NOMO-1 treated with dmso at 0.1 percent for 144 hours (cell line): Measurements from ENCODE around the gene ATXN7L1.
A peak's percentile ranks its signal among the peaks of the same experiment; 100 is the strongest.
"Not testable (repeated sequence)": the region's sequence is repeated elsewhere in the genome, so short reads cannot be mapped to it uniquely, and the experiment has no call there.

Experiments used
- DNase-seq: peaks from one replicate; lab custom pipeline; 2025; ENCODE audit not compliant: unreplicated experiment; lab: John Stamatoyannopoulos, UW

The ATXN7L1 gene

GRCh38 chr7:105748701-105749100 lies 127.7 kb downstream of the ATXN7L1 start:
- no peak for DNase-seq

- DNase-seq = no peak
Observed at GRCh38 chr7:105745681-105746330, 130.6 kb downstream of the ATXN7L1 start.

- DNase-seq = no peak
Observed at GRCh38 chr7:105744258-105744657, 132.1 kb downstream of the ATXN7L1 start.

GRCh38 chr7:105743351-105744090 lies 132.9 kb downstream of the ATXN7L1 start:
- DNase-seq = no peak

GRCh38 chr7:105742787-105743186 lies 133.6 kb downstream of the ATXN7L1 start:
- no peak for DNase-seq

- DNase-seq = no peak
Observed at GRCh38 chr7:105741982-105742381, 134.4 kb downstream of the ATXN7L1 start.

- no peak for DNase-seq
Observed at GRCh38 chr7:105738133-105738532, 138.3 kb downstream of the ATXN7L1 start.

GRCh38 chr7:105734233-105734632 lies 142.2 kb downstream of the ATXN7L1 start:
- DNase-seq = no peak

- no peak for DNase-seq
Observed at GRCh38 chr7:105731042-105731441, 145.4 kb downstream of the ATXN7L1 start.

- DNase-seq = no peak
Observed at GRCh38 chr7:105728028-105728427, 148.4 kb downstream of the ATXN7L1 start.

- no peak for DNase-seq
Observed at GRCh38 chr7:105724688-105725087, 151.7 kb downstream of the ATXN7L1 start.

- no peak for DNase-seq
Observed at GRCh38 chr7:105723572-105723971, 152.8 kb downstream of the ATXN7L1 start.

- DNase-seq = no peak
Observed at GRCh38 chr7:105721571-105722104, 154.8 kb downstream of the ATXN7L1 start.

- no peak for DNase-seq
Observed at GRCh38 chr7:105719919-105720318, 156.5 kb downstream of the ATXN7L1 start.

- DNase-seq = no peak
Observed at GRCh38 chr7:105719395-105719794, 157.0 kb downstream of the ATXN7L1 start.

- DNase-seq = no peak
Observed at GRCh38 chr7:105718511-105718925, 157.9 kb downstream of the ATXN7L1 start.

- DNase-seq = no peak
Observed at GRCh38 chr7:105715528-105715927, 160.9 kb downstream of the ATXN7L1 start.

- DNase-seq = no peak
Observed at GRCh38 chr7:105713488-105714465, 162.6 kb downstream of the ATXN7L1 start.

- peak; percentile 6 for DNase-seq
Observed at GRCh38 chr7:105712877-105713276, 163.5 kb downstream of the ATXN7L1 start.

- DNase-seq = no peak
Observed at GRCh38 chr7:105711726-105712402, 164.5 kb downstream of the ATXN7L1 start.

- not testable (repeated sequence) for DNase-seq
Observed at GRCh38 chr7:105710720-105711119, 165.7 kb downstream of the ATXN7L1 start.
